PFSK-1 (cell line): ENCODE results near the gene POLE.

Experiments
- FOXP2 ChIP-seq: optimal IDR thresholded peaks from 2 replicates; pipeline ENCODE3; 2011; ENCODE audit warnings: borderline replicate concordance, control low read depth, inconsistent platforms; ENCODE audit not compliant: insufficient read depth; ENCODE audit errors: extremely low read length, extremely low read depth
- POLR2AphosphoS5 ChIP-seq: IDR thresholded peaks from 2 replicates; pipeline ENCODE4 v1.6.1; 2012; ENCODE audit warnings: low read depth, mild to moderate bottlenecking, control low read depth, low read length, moderate library complexity
- REST ChIP-seq, 2 experiments: IDR thresholded peaks; 2 replicates each; pipeline versions ENCODE4 v1.6.1 to v1.8.0; 2011 to 2012; ENCODE audit warnings: low read depth in 2 of 2, low read length in 2 of 2, control low read depth in 1 of 2, inconsistent platforms in 1 of 2, mild to moderate bottlenecking in 1 of 2, moderate library complexity in 1 of 2; ENCODE audit not compliant: insufficient read depth in 1 of 2
- SIN3A ChIP-seq: IDR thresholded peaks from 2 replicates; pipeline ENCODE4 v1.6.1; 2012; ENCODE audit warnings: mild to moderate bottlenecking, low read length, moderate library complexity, borderline replicate concordance; ENCODE audit not compliant: insufficient read depth
- TAF1 ChIP-seq: IDR thresholded peaks from 2 replicates; pipeline ENCODE4 v1.6.1; 2012; ENCODE audit warnings: low read length, control low read depth, borderline replicate concordance; ENCODE audit not compliant: insufficient read depth

POLE gene

GRCh38 chr12:132675757-132676432 is 11.2 kb downstream of the POLE start:
- TF ChIP-seq SIN3A (no peak), FOXP2 (no peak), REST (IDR thresholded peaks at IDR 0.05; ENCODE audit: insufficient read depth in 1 of 2, low read depth in 2 of 2, low read length in 2 of 2) (no peak), POLR2AphosphoS5 (no peak), TAF1 (no peak)

- TF ChIP-seq POLR2AphosphoS5 (no peak), FOXP2 (no peak), REST (IDR thresholded peaks at IDR 0.05; ENCODE audit: insufficient read depth in 1 of 2, low read depth in 2 of 2, low read length in 2 of 2) (no peak), TAF1 (no peak), SIN3A (no peak)
Observed at GRCh38 chr12:132674561-132674960, 12.6 kb downstream of the POLE start.

- TF ChIP-seq POLR2AphosphoS5 (peak; percentile 59), REST (IDR thresholded peaks at IDR 0.05; ENCODE audit: insufficient read depth in 1 of 2, low read depth in 2 of 2, low read length in 2 of 2) (no peak)
Observed at GRCh38 chr12:132673288-132674179, 13.6 kb downstream of the POLE start.

GRCh38 chr12:132672678-132673077 is 14.5 kb downstream of the POLE start:
- TF ChIP-seq REST (IDR thresholded peaks at IDR 0.05; ENCODE audit: insufficient read depth in 1 of 2, low read depth in 2 of 2, low read length in 2 of 2) (no peak), POLR2AphosphoS5 (no peak), TAF1 (no peak), SIN3A (no peak), FOXP2 (no peak)
